Breast epithelium (tissue), 3 donors: ENCODE results near the gene ACOXL.

ENCODE experiments used
- CTCF ChIP-seq, 3 donors: fragments of 450-650 bp; IDR thresholded peaks; one replicate each; pipeline ENCODE4 v1.5.1; 2016 to 2017; ENCODE audit warnings: antibody characterized with exemption in 3 of 3, mild to moderate bottlenecking in 3 of 3, moderate library complexity in 3 of 3
- POLR2A ChIP-seq: fragments of 450-650 bp; IDR thresholded peaks from one replicate; pipeline ENCODE4 v1.6.1; 2016; ENCODE audit warnings: antibody characterized with exemption, mild to moderate bottlenecking, moderate library complexity
- POLR2AphosphoS5 ChIP-seq, 3 donors: sonication (generic); formaldehyde crosslinking; IDR thresholded peaks; one replicate each; pipeline ENCODE4 v1.6.1; 2017; ENCODE audit warnings: antibody characterized with exemption in 3 of 3

GRCh38 chr2:110941226-110941625, 208.9 kb downstream of the ACOXL start:
- TF ChIP-seq CTCF (IDR thresholded peaks at IDR 0.05), result no peak
- no peak for TF ChIP-seq POLR2A
- no peak for TF ChIP-seq POLR2AphosphoS5 (IDR thresholded peaks at IDR 0.05)
